CD4-positive, alpha-beta T cell treated with Interferon gamma for 1 hour (primary cell): ENCODE measurements around the gene CCNYL1.
"Not testable (repeated sequence)": the region's sequence is repeated elsewhere in the genome, so short reads cannot be mapped to it uniquely, and the experiment has no call there.

ENCODE experiments used
- DNase-seq: peaks from one replicate; pipeline ENCODE4 v3.0.0-alpha.2; 2020

CCNYL1 gene

GRCh38 chr2:207698301-207698700 lies 13.1 kb upstream of the CCNYL1 start:
- no peak for DNase-seq

GRCh38 chr2:207704078-207704477 lies 7.4 kb upstream of the CCNYL1 start:
- DNase-seq: no peak

- no peak for DNase-seq
Observed at GRCh38 chr2:207704671-207705070, 6.8 kb upstream of the CCNYL1 start.

- DNase-seq: no peak
Observed at GRCh38 chr2:207706936-207707860, 4.2 kb upstream of the CCNYL1 start.

GRCh38 chr2:207711750-207712530 lies 500 bp downstream of the CCNYL1 start:
- DNase-seq: peak; percentile 41

DNA sequence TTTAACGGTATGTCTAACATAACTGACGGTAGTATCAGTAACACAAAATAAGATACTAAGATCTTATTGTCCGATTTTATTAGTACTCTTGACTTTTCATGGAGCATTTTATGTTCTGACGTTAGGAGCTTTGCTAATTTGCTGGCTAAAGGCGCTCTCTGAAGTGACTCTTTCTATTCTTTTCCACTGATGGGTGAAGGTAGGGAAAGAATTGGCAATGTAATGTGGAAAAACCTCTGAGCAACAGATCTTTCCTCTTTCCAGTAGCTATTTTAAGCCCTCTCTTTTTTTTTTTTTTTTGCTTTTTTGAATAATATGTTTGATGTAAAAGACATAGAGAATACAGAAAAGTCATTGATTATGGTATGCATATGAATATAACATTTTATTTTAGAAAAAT lies 4.6 kb downstream of the CCNYL1 start:
- DNase-seq: no peak

DNA sequence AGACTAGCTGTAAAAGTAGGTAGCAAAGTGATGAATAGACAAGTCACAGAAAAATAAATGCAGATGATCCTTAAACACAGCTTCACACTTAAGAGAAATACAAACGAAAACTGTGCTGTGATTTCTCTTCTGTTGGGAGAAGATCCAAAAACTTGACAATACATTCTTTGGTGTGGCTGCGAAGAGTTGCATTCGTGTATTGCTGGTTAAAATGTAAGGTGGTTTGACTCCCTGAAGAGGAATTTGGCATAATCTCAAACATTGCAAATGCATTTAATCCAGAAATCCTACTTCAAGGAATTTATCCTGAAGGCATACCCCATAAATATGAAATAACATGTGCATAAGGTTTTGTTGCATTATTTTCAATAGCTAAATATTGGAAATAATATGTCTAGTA lies 7.1 kb downstream of the CCNYL1 start:
- no peak for DNase-seq

DNA sequence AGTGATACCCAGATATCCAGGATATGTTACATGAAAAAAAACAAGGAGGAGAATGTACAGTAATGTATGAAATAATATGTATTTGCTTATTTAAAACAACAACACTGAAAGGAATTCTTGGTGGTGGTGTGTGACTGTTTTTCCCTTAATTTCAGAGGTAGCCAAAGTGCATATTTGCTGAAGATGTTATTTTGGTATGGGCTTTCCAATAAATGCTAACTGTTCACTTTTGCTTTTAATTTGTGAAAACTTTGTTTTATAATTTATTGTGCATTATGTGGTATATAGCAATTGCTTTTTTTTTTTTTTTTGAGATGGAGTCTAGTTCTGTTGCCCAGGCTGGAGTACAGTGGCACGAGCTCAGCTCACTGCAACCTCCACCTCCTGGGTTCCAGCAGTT lies 7.6 kb downstream of the CCNYL1 start:
- DNase-seq: no peak

GRCh38 chr2:207719655-207720054 lies 8.2 kb downstream of the CCNYL1 start:
- DNase-seq: not testable (repeated sequence)

GRCh38 chr2:207720517-207721187 lies 9.2 kb downstream of the CCNYL1 start:
- DNase-seq: no peak

DNA sequence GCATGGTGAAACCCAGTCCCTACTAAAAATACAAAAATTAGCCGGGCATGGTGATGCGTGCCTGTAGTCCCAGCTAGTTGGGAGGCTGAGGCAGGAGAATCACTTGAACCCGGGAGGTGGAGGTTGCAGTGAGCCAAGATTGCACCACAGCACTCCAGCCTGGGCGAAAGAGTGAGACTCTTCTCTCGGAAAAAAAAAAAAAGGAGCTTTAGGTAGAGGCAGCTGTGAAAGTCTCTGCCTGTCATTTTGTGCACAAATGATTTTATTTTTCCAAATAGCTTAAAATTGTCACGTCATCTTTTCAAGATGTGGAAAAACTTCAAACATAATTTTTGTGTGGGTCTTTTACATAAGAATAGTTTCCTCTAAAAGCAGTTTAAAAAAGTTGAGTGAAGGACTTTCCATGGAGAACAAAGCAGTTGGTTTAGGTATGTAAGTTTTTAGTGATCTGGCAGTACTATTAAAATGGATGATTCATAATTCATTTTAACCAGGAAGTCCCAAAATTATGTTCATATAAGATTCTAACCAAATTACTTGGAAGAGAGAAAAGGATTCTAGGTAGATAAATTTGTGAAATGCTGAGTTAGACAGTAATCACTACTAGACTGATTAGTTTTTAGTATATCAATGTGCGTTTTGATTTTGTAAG lies 11.5 kb downstream of the CCNYL1 start:
- DNase-seq: no peak

- DNase-seq: not testable (repeated sequence)
Observed at GRCh38 chr2:207723425-207723787, 12.0 kb downstream of the CCNYL1 start.

- no peak for DNase-seq
Observed at GRCh38 chr2:207724113-207724512, 12.7 kb downstream of the CCNYL1 start.

DNA sequence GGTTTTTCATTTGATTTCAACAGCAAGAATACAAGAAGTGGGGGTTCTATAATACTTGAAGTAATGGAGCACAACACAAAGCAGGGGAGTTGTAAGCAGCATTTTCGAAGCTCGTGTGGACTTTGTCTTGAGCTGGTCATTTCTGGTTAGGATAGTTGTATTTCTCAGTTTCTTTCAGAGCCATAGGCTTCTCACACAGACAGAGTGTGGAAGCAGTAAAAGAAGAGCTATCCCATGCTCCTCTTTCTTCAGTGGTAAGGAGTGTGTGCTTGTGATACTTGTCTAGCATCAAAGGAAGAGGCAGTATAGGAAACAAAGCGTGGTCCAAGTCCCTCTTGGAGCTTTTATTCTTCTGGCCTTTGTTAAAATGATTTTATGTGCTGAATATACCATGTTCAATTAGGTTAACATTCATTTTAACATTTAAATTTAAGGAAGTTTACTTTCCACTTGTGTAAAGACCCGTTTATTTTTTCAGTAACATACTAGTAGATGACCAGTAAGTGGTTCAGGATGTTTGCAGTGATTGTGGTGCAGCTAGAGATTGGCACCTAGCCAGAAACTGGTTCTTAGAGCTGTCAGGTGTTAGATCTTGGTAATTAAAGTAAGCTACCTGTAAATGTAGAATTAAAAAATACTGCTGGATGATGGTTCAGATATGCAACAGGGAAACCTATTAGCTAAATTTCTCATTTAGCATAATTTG lies 14.6 kb downstream of the CCNYL1 start:
- DNase-seq: no peak

DNA sequence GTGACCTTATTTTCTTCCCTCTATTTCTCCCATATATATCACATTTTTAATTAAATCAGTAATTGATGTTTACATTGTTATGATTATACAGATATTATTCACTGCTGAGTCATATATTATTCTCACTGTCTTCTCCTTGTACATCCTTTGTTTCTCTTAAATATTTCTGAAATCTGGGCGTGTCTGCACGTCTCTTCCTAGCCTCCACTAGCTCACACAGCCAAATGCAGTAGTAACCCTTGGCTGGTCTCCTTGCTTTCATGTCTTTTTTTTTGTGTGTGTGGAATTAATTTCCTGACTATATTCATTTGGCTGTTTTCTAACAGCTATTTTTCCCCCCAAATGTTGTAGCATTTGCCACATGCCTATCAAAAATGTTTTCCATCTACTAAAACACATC lies 15.8 kb downstream of the CCNYL1 start:
- DNase-seq: no peak

GRCh38 chr2:207729465-207729998 lies 18.1 kb downstream of the CCNYL1 start:
- DNase-seq: no peak

DNA sequence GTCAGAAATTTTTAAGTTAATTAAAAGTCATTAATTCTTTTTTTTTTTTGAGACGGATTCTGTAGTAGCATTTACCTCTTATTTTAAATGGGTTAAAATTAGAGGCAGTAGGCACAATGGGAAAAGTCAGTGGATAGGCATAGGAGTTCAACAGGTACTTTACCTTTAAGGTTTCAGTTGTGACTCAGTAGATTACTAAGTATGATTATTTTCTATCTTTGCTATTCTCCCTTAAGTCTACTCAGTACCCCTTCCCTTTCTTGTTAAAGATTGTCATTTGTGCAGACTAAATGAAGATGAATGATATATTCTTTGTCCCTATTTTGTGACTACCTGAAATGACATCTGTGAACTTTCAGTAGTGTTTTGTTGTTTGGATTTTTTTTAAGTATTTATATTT lies 19.7 kb downstream of the CCNYL1 start:
- no peak for DNase-seq

- no peak for DNase-seq
Observed at GRCh38 chr2:207733597-207734240, 22.3 kb downstream of the CCNYL1 start.

GRCh38 chr2:207734264-207734635 lies 22.8 kb downstream of the CCNYL1 start:
- DNase-seq: no peak

DNA sequence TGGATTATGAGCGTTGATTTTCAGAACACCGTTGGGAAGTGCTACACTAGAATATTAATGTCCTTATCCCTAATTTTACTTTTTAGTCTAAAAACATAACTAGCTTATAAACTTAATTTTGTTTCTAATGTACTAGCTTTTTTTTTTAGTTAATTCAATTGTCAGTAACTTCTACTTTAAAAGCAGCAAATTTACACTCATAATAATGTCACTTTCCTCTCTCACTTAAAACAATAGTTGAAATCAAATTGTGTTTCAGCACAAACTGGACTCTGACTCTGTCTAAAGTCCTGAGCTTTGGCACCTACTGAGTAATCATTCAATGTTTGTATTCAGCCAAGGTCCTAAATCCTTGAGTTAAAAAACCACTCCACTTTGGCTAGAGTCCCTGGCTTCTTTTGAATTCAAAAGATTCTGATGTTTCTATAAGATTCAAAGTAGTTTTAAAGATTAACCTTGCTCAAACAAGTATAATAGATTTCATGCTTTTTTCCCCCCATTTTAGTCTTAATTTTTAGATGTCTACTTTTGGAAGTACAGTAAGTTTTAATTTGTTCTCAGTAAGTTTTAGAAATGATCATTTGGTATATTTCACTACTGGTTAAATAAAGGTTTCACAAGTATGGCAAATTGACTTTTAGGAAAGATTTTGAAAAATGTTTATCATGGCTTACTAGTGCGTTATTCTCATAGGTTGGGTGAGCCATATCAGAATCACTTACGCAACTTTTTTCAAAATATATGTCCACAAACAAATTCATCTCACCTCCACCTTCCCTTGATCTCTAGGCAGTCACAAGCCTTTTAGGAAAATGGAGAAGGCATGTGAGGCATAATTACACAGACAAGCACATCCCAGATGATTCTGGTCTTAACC lies 23.4 kb downstream of the CCNYL1 start:
- no peak for DNase-seq

DNA sequence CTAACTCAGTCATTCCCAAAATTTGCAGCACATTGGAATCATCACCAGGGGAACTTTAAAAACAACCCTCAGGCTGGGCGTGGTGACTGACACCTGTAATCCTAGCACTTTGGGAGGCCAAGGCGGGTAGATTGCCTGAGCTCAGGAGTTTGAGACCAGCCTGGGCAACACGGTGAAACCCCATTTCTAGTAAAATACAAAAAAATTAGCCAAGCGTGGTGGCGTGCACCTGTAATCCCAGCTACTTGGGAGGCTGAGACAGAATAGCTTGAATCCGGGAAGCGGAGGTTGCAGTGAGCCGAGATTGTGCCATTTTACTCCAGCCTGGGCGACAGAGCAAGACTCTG lies 24.0 kb downstream of the CCNYL1 start:
- not testable (repeated sequence) for DNase-seq
